Neural crest cell (in vitro differentiated cells): ENCODE measurements around the gene SLX4IP. TPM values are rescaled to one million over a fixed set of nuclear protein-coding genes. Genes with fewer than 3 reads are reported as not detected.

ENCODE experiments used
- DNase-seq: peaks from one replicate; pipeline ENCODE4 v3.0.0; 2021; ENCODE audit warnings: low read depth, mixed read lengths, low spot score
- H3K27ac Mint-ChIP-seq: one replicate; pipeline ENCODE4 v1.8.0; 2021; ENCODE audit warnings: mild to moderate bottlenecking, mixed read lengths; ENCODE audit not compliant: unreplicated experiment
- H3K27me3 Mint-ChIP-seq: 2 replicates; pipeline ENCODE4 v1.8.0; 2021; ENCODE audit warnings: low read depth, mild to moderate bottlenecking, mixed read lengths
- H3K36me3 Mint-ChIP-seq: 2 replicates; pipeline ENCODE4 v1.8.0; 2021; ENCODE audit warnings: low read depth, mild to moderate bottlenecking, mixed read lengths
- H3K4me1 Mint-ChIP-seq: 2 replicates; pipeline ENCODE4 v1.8.0; 2021; ENCODE audit warnings: mixed read lengths
- H3K4me3 Mint-ChIP-seq: one replicate; pipeline ENCODE4 v1.8.0; 2021; ENCODE audit warnings: mild to moderate bottlenecking, mixed read lengths
- H3K9me3 Mint-ChIP-seq: 2 replicates; pipeline ENCODE4 v1.8.0; 2021; ENCODE audit warnings: mixed read lengths
- total RNA-seq: library from RNA; stranded (reverse); gene quantifications from 2 replicates; pipeline ENCODE4 v1.2.1, GENCODE V29; 2021
- TF ChIP-seq, protein P1 (sequence below): fragments of 200-600 bp; sonication (generic); conservative IDR thresholded peaks from 2 replicates; pipeline ENCODE4 v1.5.0; 2021; ENCODE audit warnings: antibody characterized with exemption, mild to moderate bottlenecking

SLX4IP gene
- total RNA-seq, 1 donor from 2014 or later, result 8.5 TPM

DNA sequence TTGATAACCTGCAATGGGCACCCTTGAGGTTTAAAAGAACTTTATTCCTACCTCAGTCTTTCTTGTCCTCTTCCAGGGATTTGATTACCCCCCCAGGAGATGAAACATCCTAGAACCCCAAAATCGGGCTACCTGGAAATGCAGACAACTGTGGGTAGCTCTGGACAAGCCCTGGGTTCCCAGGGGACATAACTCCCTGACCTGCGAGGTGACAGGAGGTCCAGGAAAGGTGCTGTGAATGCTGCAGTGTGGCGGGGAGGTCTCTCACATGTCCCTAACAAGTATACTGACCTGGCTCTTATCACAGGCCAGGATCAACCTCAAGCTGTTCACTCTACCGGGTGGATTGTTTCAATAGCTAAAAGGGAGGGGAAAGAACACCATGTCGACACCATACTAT, 227.0 kb downstream of the SLX4IP start:
- Mint-ChIP-seq H3K4me3 (no peak overlapping the region), H3K9me3 (no peaks in the 10 kb centered on the region), H3K27ac (no peak overlapping the region), H3K27me3 (no peaks in the 10 kb centered on the region), H3K36me3 (peaks cover 47% of the 10 kb centered on the region), H3K4me1 (peaks cover 65% of the 10 kb centered on the region)
- no peak for DNase-seq
- TF ChIP-seq, protein P1, sequence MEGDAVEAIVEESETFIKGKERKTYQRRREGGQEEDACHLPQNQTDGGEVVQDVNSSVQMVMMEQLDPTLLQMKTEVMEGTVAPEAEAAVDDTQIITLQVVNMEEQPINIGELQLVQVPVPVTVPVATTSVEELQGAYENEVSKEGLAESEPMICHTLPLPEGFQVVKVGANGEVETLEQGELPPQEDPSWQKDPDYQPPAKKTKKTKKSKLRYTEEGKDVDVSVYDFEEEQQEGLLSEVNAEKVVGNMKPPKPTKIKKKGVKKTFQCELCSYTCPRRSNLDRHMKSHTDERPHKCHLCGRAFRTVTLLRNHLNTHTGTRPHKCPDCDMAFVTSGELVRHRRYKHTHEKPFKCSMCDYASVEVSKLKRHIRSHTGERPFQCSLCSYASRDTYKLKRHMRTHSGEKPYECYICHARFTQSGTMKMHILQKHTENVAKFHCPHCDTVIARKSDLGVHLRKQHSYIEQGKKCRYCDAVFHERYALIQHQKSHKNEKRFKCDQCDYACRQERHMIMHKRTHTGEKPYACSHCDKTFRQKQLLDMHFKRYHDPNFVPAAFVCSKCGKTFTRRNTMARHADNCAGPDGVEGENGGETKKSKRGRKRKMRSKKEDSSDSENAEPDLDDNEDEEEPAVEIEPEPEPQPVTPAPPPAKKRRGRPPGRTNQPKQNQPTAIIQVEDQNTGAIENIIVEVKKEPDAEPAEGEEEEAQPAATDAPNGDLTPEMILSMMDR, result no peak

DNA sequence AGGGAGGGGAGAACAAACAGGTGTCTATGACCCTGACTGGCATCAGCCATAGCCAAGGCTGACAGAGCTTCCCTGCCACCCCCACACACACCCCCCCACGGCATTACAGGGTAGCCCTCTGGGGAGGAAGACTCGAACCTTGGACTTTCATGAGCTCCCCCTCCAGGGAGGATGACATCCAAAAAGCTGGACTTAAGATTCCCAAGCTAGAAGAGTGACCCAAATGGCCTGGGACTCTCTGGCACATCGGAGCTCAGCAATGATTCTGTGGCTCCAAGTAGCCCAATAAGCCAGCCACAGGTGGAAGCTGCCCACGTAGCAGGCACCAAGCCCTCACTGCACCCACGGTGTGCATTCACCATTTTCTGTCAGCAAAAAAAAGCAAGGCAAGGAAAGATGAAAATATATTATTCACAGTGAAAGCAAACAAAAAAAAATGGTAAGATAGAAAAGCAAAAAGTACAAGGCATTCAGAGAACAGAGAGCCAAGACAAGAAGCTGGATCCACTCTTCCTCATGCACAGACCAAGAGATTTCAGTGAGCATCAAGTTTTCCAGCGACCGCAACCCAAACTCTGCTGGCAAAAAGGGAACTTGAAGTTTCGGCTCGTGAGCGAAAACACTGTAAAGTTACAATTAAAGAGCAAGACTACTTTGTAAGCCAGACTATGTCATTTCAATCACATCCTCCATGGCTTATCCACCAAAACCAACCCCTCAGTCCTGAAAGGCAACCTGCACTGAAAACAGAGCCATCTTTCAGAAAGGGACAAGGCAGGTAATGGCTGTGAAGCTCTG, 227.8 kb downstream of the SLX4IP start:
- Mint-ChIP-seq H3K27me3 (no peaks in the 10 kb centered on the region), H3K36me3 (peaks cover 47% of the 10 kb centered on the region), H3K9me3 (no peaks in the 10 kb centered on the region), H3K4me1 (peaks cover 65% of the 10 kb centered on the region), H3K27ac (no peak overlapping the region), H3K4me3 (no peak overlapping the region)
- no peak for DNase-seq
- TF ChIP-seq, protein P1, result no peak

DNA sequence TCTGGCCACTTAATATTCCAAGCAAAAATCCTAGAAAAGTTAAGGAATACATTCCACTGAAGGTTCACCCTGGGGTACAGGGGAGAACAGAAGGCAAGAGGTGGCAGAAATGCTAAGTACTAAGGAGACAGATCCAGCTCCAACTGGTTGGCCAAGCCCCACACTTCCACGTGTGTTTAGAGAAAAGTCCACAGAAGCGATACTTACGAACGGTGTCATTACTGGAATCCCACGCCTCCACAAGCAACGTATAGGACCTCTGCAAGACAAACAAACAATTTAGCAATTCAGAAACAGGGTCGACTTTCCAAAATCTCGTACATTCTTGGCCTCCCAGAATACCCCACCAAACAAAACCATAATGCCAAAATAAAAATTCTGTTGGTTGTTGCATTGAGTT, 228.7 kb downstream of the SLX4IP start:
- H3K4me3 Mint-ChIP-seq, result no peak overlapping the region
- TF ChIP-seq, protein P1, result no peak
- peaks cover 66% of the 10 kb centered on the region for H3K4me1 Mint-ChIP-seq
- no peak overlapping the region for H3K27ac Mint-ChIP-seq
- no peaks in the 10 kb centered on the region for H3K27me3 Mint-ChIP-seq
- no peaks in the 10 kb centered on the region for H3K9me3 Mint-ChIP-seq
- H3K36me3 Mint-ChIP-seq, result peaks cover 41% of the 10 kb centered on the region
- no peak for DNase-seq

DNA sequence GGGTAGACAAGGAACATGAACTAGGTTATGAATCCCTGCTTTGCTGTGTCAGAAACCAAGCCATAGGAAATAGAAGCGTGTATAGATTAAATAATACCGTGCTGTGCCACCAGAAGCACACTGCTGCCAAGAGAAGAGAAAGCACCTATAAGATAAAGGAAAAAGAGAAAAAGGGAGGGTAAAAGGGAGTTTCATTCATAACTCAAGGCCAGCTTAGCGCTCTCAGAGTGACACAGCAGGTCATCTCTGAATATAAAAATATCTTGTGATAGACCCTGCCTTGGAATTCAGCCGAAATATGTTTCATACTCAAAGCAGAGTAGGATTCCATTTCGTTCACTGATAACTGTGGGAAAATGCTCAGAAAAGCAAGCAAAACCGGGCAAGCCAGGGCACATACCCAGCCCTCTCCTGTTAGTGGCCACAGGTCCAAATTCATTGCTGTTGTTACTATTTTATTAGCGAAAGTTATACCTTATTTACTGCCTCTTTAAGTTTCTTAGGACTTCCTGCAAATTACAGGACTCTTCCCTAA, 230.0 kb downstream of the SLX4IP start:
- Mint-ChIP-seq H3K36me3 (peaks cover 38% of the 10 kb centered on the region), H3K4me3 (no peak overlapping the region), H3K27ac (peak overlapping the region; percentile 29), H3K27me3 (no peaks in the 10 kb centered on the region), H3K4me1 (peaks cover 72% of the 10 kb centered on the region), H3K9me3 (no peaks in the 10 kb centered on the region)
- no peak for DNase-seq
- TF ChIP-seq, protein P1, result no peak

DNA sequence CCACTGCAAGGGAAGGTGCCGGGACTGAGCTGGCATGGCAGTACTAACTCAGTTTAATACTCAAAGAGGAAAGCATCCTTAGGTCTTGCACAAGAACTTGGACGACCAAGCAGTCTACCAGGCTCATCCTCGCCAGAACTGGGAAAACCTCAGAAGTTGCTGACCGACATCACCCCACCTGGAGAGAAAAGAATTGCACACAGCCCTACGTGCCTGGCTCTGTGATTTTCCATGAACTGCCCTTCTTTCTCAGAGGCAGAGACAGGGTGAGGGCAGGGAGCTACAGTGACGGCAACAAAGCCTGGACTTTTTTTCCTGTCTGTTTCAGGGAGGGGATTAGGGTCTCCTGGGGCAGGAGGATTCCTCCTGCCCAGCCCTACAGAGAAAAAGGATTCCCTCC, 230.7 kb downstream of the SLX4IP start:
- TF ChIP-seq, protein P1, result no peak
- H3K27me3 Mint-ChIP-seq, result no peaks in the 10 kb centered on the region
- H3K4me3 Mint-ChIP-seq, result peak overlapping the region; percentile 36
- H3K36me3 Mint-ChIP-seq, result peaks cover 31% of the 10 kb centered on the region
- DNase-seq, result no peak
- peaks cover 74% of the 10 kb centered on the region for H3K4me1 Mint-ChIP-seq
- no peak overlapping the region for H3K27ac Mint-ChIP-seq
- no peaks in the 10 kb centered on the region for H3K9me3 Mint-ChIP-seq
